Brain pericyte (primary cell): ENCODE measurements around the gene GTF2A1.

Experiments used
- DNase-seq: peaks from one replicate; pipeline ENCODE4 v3.0.0-alpha.2; 2012; ENCODE audit warnings: low read depth, low spot score

GTF2A1 gene

GRCh38 chr14:81177225-81177624 is 43.5 kb downstream of the GTF2A1 start:
- no peak for DNase-seq

- no peak for DNase-seq
Measured at GRCh38 chr14:81176241-81176640, 44.5 kb downstream of the GTF2A1 start.

DNA sequence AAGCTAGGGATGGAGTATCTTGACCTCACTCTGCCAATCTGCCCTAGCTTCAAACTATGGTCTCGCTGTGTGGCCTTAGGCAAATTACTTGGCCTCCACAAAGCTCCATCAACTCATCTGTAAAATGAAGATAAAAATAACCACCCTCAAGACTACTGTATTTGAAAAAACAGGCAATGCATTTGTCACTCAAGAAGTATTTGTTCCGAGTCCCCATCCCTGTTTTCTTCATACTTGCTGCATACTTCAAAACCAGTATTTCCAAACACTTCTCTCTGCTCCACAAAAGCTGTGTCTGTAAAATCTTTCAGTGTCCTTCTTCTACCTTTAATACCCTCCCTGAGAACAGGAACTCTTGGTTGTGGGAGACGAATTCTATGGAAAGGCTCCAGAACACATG is 47.9 kb downstream of the GTF2A1 start:
- DNase-seq: no peak

DNA sequence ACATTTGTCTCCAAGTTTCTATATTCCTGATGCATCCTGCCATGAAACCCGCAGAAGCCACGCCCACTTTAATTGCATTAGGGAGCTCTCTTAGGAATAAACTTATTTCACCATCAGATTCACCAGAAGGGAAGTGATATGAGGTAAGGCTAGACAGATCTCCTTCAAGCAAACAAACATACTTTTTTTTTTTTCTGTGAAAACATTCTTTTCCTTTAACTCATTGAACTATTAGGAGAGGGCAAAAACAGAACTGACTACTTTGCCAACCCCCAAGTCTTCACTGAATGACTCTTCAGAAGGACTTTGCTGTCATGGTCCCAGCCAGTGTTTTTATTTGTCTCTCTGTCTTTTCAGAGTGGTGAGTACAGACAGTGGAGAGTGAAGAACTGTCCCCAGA is 48.4 kb downstream of the GTF2A1 start:
- no peak for DNase-seq

GRCh38 chr14:81170829-81171195 is 49.9 kb downstream of the GTF2A1 start:
- no peak for DNase-seq

GRCh38 chr14:81170104-81170828 is 50.5 kb downstream of the GTF2A1 start:
- DNase-seq: peak; percentile 75

DNA sequence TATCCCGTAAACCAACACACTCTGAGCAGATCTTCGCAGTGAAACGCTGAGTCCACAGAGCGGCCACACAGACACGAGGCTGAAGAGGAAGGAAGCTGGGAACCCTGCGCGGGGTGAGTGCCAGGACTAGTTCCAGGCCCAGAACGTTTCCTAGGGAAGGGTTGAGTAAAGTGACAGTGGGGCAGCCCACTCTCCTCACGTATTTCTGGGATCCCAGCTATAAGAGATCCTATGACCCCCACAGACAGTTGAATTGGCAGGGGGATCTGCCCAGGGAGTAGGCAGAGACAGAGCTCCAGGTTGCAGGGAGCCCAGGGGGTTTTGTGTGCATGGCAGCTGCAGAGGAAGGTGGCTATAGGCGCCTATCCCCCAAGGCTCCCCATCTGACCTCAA is 51.1 kb downstream of the GTF2A1 start:
- DNase-seq: no peak

DNA sequence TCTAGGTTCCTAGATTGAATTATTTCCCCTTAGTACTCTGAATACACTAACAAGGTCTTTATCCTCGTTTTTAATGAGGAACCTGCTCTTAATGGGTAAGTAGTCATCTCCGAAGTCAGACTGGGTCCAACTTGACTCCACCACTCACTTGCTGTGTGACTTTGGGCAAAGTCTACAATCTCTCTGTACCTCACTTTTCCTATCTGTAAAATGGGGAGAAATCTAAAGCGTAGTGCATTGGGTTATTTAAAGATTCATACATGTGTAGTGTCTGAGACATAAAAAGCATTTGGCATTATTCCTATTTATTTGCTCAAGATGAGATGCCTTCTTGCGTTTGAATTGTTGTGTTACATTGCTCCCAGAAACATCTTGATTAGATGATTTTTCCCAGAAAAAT is 51.5 kb downstream of the GTF2A1 start:
- DNase-seq: no peak

GRCh38 chr14:81166121-81166520 is 54.6 kb downstream of the GTF2A1 start:
- DNase-seq: no peak

- no peak for DNase-seq
Measured at GRCh38 chr14:81165188-81165587, 55.6 kb downstream of the GTF2A1 start.

- peak; percentile 15 for DNase-seq
Measured at GRCh38 chr14:81164167-81164774, 56.5 kb downstream of the GTF2A1 start.

- no peak for DNase-seq
Measured at GRCh38 chr14:81162941-81163340, 57.8 kb downstream of the GTF2A1 start.

GRCh38 chr14:81161749-81162148 is 59.0 kb downstream of the GTF2A1 start:
- DNase-seq: no peak

- no peak for DNase-seq
Measured at GRCh38 chr14:81161088-81161487, 59.7 kb downstream of the GTF2A1 start.

DNA sequence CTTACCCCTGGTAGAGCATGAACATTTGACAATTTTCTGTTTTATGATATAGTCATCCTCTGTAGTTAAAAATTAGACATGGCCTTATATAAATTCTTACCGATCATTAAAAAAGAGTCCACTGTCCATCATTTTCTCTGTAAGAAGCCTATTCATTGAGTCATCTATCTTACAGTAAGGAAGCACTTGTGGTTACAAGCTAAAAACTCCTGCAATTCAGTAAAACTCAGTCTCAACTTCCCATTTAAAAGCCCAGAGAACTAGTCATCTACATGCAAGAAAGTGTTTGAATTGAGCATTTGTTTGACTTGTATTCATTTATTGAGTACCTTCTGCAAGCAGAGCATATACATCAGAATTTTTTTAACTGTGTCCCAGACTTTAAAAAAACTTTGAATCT is 63.3 kb downstream of the GTF2A1 start:
- no peak for DNase-seq

DNA sequence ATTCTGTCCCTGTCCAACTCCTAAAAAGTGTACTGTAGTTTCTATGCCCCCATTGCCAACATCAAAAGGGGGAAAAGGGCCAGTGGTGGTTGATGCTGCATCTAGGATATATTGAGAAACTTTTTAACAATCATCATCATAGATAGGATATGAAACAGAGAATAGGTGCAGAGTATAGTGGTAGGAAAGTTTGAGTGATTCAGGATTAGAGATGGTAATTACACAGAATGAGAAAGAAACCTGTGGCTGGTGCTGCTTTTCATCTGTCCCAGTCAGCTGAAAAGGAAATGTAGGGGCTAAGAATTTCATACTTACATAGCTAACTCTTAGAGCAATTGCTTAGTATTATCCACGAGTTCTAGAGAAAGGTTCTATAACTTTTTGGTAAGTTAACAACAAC is 67.6 kb downstream of the GTF2A1 start:
- no peak for DNase-seq

GRCh38 chr14:81148635-81149034 is 72.1 kb downstream of the GTF2A1 start:
- DNase-seq: no peak

DNA sequence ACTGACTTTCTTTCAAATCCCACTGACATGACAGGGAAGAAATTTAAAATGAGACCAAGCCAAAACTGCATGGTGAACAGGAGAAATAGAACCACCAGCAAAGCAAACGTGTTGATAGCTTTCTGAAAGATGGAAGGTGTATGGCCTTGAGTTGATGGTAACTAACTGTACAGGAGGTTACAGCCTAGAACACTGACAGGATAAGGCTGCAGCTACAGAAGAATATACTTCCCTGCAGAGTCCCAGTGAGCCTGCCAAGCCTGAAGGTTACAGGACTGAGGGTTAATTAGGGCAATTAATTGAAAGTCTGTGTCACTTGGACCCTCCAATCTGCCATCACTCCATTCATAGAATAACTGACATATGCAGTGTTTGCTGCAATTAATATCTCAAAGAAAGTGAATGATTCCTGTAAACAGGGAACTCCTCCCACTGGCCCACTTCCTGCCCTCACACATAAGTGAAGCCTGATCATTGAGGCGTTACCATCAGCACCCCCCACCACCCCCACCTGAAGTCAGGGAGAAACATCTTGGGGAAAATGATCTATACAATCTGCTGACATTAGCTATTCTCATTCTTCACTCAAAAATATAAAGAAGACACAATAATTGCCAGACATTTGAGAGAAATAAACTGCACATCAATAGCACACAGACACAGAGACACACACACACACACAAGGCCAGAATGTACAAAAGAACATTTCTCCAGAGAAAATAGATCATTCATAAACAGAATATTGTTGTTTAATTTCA is 73.4 kb downstream of the GTF2A1 start:
- no peak for DNase-seq

- DNase-seq: no peak
Measured at GRCh38 chr14:81144824-81145603, 75.7 kb downstream of the GTF2A1 start.

DNA sequence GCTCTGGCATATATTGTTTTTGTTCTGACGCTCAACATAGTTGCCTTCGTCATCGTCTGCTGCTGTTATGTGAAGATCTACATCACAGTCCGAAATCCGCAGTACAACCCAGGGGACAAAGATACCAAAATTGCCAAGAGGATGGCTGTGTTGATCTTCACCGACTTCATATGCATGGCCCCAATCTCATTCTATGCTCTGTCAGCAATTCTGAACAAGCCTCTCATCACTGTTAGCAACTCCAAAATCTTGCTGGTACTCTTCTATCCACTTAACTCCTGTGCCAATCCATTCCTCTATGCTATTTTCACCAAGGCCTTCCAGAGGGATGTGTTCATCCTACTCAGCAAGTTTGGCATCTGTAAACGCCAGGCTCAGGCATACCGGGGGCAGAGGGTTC is 77.0 kb downstream of the GTF2A1 start:
- no peak for DNase-seq

DNA sequence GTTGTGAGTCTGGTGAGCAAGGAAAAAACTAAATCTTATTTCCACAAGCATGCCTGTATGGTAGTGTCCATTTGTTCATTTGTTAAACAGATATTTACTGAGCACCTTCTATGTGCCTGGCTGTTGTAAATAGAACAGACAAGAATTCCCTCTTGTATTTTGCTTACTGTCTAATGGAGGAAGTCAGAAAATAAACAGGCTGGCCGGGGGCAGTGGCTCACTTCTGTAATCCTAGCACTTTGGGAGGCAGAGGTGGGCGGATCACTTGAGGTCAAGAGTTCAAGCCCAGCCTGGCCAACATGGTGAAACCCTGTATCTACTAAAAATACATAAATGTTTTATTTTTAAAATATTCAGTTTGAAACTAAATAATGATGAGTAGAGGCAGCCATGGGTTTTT is 79.3 kb downstream of the GTF2A1 start:
- no peak for DNase-seq

- DNase-seq: no peak
Measured at GRCh38 chr14:81138429-81138828, 82.3 kb downstream of the GTF2A1 start.
